HG02885 (cell line): Measurements from ENCODE around the gene PNLIPRP2.

Source experiments
- ATAC-seq: cut with Tn5 transposase; IDR thresholded peaks from one replicate; pipeline ENCODE4 v1.9.1; 2021; ENCODE audit warnings: mild to moderate bottlenecking; ENCODE audit not compliant: unreplicated experiment, poor library complexity

Gene PNLIPRP2

GRCh38 chr10:116674901-116675423, 54.2 kb downstream of the PNLIPRP2 start:
- no peak for ATAC-seq

DNA sequence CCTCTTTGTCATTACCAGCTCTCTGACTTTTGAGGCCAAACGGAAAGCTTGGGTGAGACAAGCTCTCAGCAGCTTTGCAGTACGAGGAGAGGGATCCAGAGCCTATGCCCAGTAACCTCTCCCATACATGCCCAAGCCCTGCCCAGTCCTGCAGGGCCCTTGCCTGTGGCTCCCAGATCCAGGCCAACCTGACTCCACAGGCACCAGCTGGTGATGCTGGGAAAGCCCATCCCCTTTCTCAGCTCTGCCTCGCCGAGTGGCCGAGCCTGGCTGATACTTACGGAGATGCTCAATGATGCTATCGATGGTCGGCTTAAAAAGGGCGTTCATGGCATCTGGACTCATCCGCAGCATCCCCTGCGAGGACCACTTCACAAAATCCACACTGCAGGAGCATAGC, 55.4 kb downstream of the PNLIPRP2 start:
- no peak for ATAC-seq

- ATAC-seq: no peak
Observed at GRCh38 chr10:116676633-116677032, 55.9 kb downstream of the PNLIPRP2 start.

DNA sequence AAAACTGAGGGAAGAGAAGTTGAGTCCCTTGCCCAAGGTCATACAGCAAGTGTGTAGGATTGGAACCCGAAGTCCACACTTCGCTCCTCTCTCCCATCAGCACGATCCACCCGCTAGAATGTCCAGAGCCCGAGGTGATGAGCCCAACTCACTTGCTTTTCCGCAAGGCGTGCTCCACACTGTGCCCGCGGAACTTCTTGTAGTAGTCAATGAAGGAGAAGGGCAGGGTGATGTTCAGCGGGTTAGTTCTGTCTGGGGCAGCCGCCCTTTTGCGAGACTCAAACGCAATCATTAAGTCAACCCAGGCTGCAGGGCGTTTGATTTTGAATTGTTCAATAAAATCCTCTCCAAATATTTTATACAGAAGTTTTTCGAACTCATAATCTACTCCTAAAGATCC, 58.6 kb downstream of the PNLIPRP2 start:
- ATAC-seq: no peak

DNA sequence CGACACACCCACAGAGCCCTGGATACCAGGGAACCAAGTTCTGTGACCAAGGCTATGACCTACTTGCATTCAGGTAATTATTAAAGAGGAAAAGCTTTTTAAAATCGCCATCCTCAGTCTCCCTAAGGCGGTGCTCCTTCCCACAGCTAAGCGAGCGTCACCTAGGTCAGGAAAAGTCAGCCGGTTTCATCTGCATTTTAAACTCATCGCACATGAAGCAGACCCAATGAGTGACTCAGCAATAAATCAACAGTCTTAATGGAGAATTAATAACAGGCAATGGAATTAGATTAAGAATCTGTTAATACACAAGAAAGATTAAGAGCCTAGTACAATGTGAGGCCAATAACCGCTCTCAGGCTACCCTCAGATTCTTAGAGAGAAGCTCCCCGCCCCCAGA, 62.4 kb downstream of the PNLIPRP2 start:
- ATAC-seq: no peak

DNA sequence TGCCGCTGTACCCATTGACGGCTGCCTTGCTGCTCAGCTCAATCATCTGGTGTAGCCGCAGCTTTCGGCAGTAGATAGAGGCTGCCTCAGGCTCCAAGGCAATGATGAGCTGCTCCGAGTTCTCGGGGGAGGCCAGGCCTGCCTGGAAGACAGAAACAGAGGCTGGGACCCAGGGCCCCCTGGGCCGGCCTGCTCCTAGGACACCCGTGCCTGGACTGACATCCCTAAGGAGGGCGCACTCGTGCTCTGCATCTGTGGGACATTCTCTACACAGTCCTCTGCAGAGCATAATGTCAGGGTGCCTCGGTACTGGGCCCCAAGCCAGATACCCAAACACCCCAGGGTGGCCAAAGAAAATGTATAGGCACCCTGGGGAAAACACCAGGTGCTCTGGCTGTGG, 63.1 kb downstream of the PNLIPRP2 start:
- no peak for ATAC-seq

DNA sequence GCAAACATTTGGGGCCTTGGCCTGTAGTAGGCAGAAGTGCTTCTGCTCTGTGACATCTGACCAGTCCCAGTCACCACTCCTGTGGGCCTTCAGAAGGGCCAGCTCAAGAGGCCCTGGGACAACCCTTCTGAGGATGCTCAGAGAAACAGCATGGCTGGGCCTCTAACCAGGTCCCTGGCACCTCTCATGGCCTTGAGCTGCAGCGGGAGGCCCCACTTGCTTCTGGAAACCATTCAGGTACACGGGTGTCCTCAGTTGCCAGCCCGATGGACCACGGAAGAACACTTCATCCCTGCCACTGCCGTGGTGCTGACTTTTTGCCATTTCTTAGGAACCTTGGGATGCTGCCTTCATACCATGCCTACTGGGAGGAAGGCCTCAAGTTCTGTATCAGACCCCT, 64.0 kb downstream of the PNLIPRP2 start:
- no peak for ATAC-seq

DNA sequence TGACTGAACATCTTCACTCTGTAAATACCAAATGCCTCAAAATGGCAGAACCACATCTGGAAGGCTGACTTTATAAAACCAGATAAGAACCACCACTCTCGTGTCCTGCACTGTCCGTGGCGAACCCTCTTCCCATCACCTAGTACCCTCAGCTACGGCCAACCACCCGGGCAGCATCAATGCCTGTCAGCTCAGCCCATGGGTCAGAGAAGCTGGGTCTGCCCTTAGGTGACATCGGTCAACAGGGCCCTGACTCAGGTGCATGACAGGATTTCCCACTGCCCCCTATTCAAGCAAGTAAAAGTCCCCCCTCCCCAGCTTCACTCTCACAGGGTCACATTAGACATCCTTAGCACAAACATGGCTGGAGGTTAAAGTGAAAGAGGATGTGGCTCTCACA, 65.1 kb downstream of the PNLIPRP2 start:
- no peak for ATAC-seq

DNA sequence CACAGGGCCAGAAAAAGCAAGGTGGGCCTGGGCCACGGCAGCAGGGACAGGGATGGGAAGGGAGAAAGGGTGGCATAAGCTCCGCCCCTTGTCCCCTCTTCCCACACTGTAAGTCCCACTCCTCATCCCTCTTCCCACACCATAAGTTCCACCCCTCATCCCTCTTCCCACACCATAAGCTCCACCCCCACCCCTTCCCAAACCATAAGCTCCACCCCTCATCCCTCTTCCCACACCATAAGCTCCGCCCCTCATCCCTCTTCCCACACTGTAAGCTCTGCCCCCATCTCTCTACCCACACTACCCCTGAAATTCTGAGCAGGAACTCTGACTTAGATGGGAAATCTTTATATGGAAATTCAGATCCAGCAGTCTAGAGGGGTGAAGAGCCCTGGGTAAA, 65.9 kb downstream of the PNLIPRP2 start:
- ATAC-seq: no peak

- ATAC-seq: no peak
Observed at GRCh38 chr10:116687633-116688032, 66.9 kb downstream of the PNLIPRP2 start.

- ATAC-seq: no peak
Observed at GRCh38 chr10:116688241-116688711, 67.5 kb downstream of the PNLIPRP2 start.

GRCh38 chr10:116688741-116689495, 68.2 kb downstream of the PNLIPRP2 start:
- ATAC-seq: no peak

DNA sequence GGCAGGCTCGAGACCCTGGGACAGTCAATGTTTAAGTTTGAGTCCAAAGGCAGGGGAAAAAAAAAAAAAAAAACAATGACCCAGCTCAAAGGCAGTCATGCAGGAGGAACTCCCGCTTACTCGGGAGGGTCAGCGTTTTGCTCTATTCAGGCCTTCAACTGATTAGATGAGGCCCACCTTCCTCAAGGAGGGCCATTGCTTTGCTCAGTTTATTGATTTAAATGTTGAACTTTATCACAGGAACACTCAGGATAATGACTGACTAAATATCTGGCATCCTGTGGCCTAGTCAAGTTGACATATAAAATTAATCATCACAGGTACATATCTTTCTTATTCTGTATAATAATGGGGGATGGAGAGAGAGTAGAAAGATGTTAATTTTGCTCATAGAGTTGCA, 69.0 kb downstream of the PNLIPRP2 start:
- ATAC-seq: no peak

GRCh38 chr10:116690356-116691322, 69.9 kb downstream of the PNLIPRP2 start:
- no peak for ATAC-seq

DNA sequence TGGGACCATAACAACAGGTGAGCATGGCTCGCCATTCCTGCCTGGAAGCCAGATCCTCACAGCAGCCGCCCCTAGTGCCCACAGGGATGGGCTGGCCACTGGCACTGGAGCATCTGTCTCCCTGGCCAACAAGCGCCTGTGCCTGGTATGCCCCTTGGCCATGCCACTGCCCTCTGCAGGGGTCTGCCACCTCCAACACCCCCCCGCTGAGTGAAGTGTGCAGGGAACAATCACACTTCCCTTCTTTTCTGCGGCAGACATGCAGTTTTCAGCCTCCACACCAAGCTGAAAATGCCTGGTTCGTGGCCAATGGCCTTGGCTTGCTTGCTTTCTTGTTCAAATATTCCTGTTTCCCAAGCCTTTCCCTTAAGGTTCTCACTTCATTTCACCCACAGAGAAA, 70.9 kb downstream of the PNLIPRP2 start:
- ATAC-seq: no peak

GRCh38 chr10:116692225-116692624, 71.5 kb downstream of the PNLIPRP2 start:
- ATAC-seq: no peak

DNA sequence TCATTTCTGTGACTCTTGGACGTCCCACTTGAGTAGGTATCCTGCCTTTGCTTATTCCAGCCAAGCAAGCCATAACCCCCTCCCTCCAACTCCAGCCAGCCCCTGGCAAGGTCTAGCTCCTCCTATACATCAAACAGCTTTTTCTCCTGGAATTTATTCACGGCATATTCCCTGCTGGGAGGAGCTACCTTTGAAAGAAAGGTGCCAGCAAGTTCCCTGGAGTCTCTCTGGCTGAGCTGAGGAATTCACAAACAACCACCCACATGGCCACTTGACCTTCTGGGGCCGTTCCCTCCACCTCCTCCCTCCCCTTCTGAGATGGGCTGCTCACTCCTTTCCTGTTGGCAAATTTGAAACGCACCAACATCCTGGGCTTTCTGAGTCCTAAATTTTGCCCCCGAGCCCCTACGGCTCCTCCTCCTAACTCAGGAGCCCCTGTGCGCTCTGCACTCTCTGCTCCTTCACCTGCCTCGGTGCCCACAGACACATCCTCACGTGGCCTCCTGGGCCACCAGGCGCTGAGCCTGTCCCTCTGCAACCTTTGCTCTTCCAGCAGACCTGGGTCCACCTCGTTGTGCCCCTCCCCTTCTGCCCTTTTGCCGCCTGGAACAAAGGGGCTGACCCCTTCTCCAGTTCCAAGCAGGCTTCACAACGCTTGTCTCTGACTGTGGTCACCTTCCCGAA, 73.6 kb downstream of the PNLIPRP2 start:
- no peak for ATAC-seq
